ENCODE results near the gene SAG.
A peak's percentile ranks its signal among the peaks of the same experiment; 100 is the strongest.

Gene SAG

GRCh38 chr2:233386382-233387041 is 78.9 kb downstream of the SAG start:
- intact Hi-C loops (cut with DNase I) = loop anchor here (5.0 kb wide), 1 partner anchor 34 kb away; the partner anchor contains the start of gene DGKD
- DNase-seq = peak in 5 of 42 donors; percentile 22 to 62 (median 39)

GRCh38 chr2:233387225-233387624 is 79.6 kb downstream of the SAG start:
- intact Hi-C loops (cut with DNase I) = loop anchor here (5.0 kb wide), 1 partner anchor 35 kb away; the partner anchor contains the start of gene DGKD
- no peak for DNase-seq

GRCh38 chr2:233387667-233388528 is 80.3 kb downstream of the SAG start:
- DNase-seq = peak; percentile 66 to 95 (median 86)
- intact Hi-C loops (cut with DNase I) = loop anchor here (5.0 kb wide), 1 partner anchor 36 kb away; the partner anchor contains the start of gene DGKD

GRCh38 chr2:233389601-233390125 is 82.0 kb downstream of the SAG start:
- intact Hi-C loops (cut with DNase I) = loop anchor here (5.0 kb wide), 1 partner anchor 37 kb away; the partner anchor contains the start of gene DGKD
- DNase-seq = peak in 2 of 42 donors; percentile 30

GRCh38 chr2:233395687-233396086 is 88.1 kb downstream of the SAG start:
- no peak for DNase-seq
- intact Hi-C loops (cut with DNase I) = no loop called here

Measured in head of caudate nucleus (tissue), 42 donors.